GM12878 (cell line): ENCODE data around the gene GPER1. TPM values are rescaled to one million over a fixed set of nuclear protein-coding genes. Genes with fewer than 3 reads are reported as not detected.

ENCODE experiments used
- ATF7 ChIP-seq: fragments of 450-650 bp; IDR thresholded peaks from 2 replicates; pipeline ENCODE4 v1.6.1; 2016; ENCODE audit warnings: low read depth, mild to moderate bottlenecking
- BACH1 ChIP-seq: fragments of 450-650 bp; IDR thresholded peaks from 2 replicates; pipeline ENCODE4 v1.6.1; 2017; ENCODE audit warnings: mild to moderate bottlenecking, borderline replicate concordance
- BCL11A ChIP-seq: IDR thresholded peaks from 2 replicates; pipeline ENCODE4 v1.6.1; 2011; ENCODE audit warnings: low read depth, low read length
- BHLHE40 ChIP-seq, 2 experiments: fragments of 450-650 bp in 1 of 2; IDR thresholded peaks; 2 replicates each; pipeline ENCODE4 v1.6.1; 2011 to 2017; ENCODE audit warnings: low read depth in 2 of 2, borderline replicate concordance in 1 of 2, improper control_type of control experiment in 1 of 2, low read length in 1 of 2, mild to moderate bottlenecking in 1 of 2
- BMI1 ChIP-seq: fragments of 450-650 bp; IDR thresholded peaks from 2 replicates; pipeline ENCODE4 v1.6.1; 2016; ENCODE audit warnings: mild to moderate bottlenecking, moderate library complexity, borderline replicate concordance
- BRCA1 ChIP-seq: IDR thresholded peaks from 2 replicates; pipeline ENCODE4 v1.6.1; 2011; ENCODE audit warnings: low read depth, low read length, improper control_type of control experiment
- CBFB ChIP-seq: IDR thresholded peaks from 2 replicates; pipeline ENCODE4 v1.6.1; 2016; ENCODE audit warnings: antibody characterized with exemption, low read depth
- CEBPB ChIP-seq, 2 experiments: fragments of 150-350 bp in 1 of 2; IDR thresholded peaks; 2 replicates each; pipeline ENCODE4 v1.6.1; 2012 to 2014; ENCODE audit warnings: low read depth in 2 of 2, low read length in 2 of 2, borderline replicate concordance in 1 of 2, inconsistent platforms in 1 of 2
- ELK1 ChIP-seq: IDR thresholded peaks from 2 replicates; pipeline ENCODE4 v1.6.1; 2012; ENCODE audit warnings: low read depth, low read length, improper control_type of control experiment
- EZH2 ChIP-seq: IDR thresholded peaks from 2 replicates; pipeline ENCODE4 v1.6.1; 2012; ENCODE audit warnings: low read depth, mild to moderate bottlenecking, control low read depth, inconsistent platforms, low read length, borderline replicate concordance; ENCODE audit not compliant: control insufficient read depth
- IKZF1 ChIP-seq: fragments of 450-650 bp; conservative IDR thresholded peaks from 2 replicates; pipeline ENCODE4 v1.6.1; 2017; ENCODE audit warnings: antibody characterized with exemption, mild to moderate bottlenecking
- LARP7 ChIP-seq: fragments of 450-650 bp; IDR thresholded peaks from 2 replicates; pipeline ENCODE4 v1.6.1; 2017; ENCODE audit warnings: mild to moderate bottlenecking
- MAX ChIP-seq: IDR thresholded peaks from 2 replicates; pipeline ENCODE4 v1.6.1; 2012; ENCODE audit warnings: low read depth, low read length, improper control_type of control experiment
- MXI1 ChIP-seq: fragments of 150-350 bp; IDR thresholded peaks from 2 replicates; pipeline ENCODE4 v1.6.1; 2011; ENCODE audit warnings: low read depth, mild to moderate bottlenecking, inconsistent platforms, low read length, improper control_type of control experiment
- NBN ChIP-seq: fragments of 450-650 bp; IDR thresholded peaks from 2 replicates; pipeline ENCODE4 v1.6.1; 2016
- NFYB ChIP-seq: IDR thresholded peaks from 2 replicates; pipeline ENCODE4 v1.6.1; 2011; ENCODE audit warnings: low read depth, mild to moderate bottlenecking, low read length, improper control_type of control experiment, moderate library complexity; ENCODE audit not compliant: insufficient read depth
- NR2C1 ChIP-seq: fragments of 450-650 bp; IDR thresholded peaks from 2 replicates; pipeline ENCODE4 v1.6.1; 2017; ENCODE audit warnings: antibody characterized with exemption, mild to moderate bottlenecking, moderate library complexity
- NR2C2 ChIP-seq: IDR thresholded peaks from 2 replicates; pipeline ENCODE4 v1.6.1; 2011; ENCODE audit warnings: borderline replicate concordance, low read depth; ENCODE audit not compliant: control insufficient read depth, insufficient read length
- POLR2A ChIP-seq: IDR thresholded peaks from 2 replicates; pipeline ENCODE4 v1.6.1; 2011; ENCODE audit warnings: low read depth, mild to moderate bottlenecking, low read length
- POLR2AphosphoS5 ChIP-seq: IDR thresholded peaks from 2 replicates; pipeline ENCODE4 v1.6.1; 2011; ENCODE audit warnings: mild to moderate bottlenecking, low read length, inconsistent platforms
- SMARCA5 ChIP-seq: fragments of 450-650 bp; IDR thresholded peaks from 2 replicates; pipeline ENCODE4 v1.6.1; 2017; ENCODE audit warnings: mild to moderate bottlenecking
- STAT3 ChIP-seq: IDR thresholded peaks from 2 replicates; pipeline ENCODE4 v1.6.1; 2011; ENCODE audit warnings: low read depth, low read length, improper control_type of control experiment
- polyA plus RNA-seq, 11 experiments: library from polyadenylated mRNA; depleted of rRNA in 4 of 11; unstranded in 6 of 11; stranded (reverse) in 5 of 11; fragments of >200 nt; fragmentation: Nextera tagmentation in 4 of 11; fragmentation: Illumina TruSeq in 1 of 11; extraction: Ambion mirVana in 4 of 11; extraction: Trizol in 1 of 11; gene quantifications; 1 replicate in 1 of 11; 2 replicates in 10 of 11; pipeline versions ENCODE4 v1.2.1 to v1.2.3, GENCODE V29; 2011 to 2016; ENCODE audit warnings: inconsistent platforms in 2 of 11, missing spikeins in 2 of 11, low read depth in 1 of 11
- total RNA-seq, 4 experiments: library from RNA; depleted of rRNA in 3 of 4; stranded (reverse); fragments of >200 nt in 3 of 4; fragmentation: Illumina TruSeq in 1 of 4; extraction: Trizol in 1 of 4; gene quantifications; 2 replicates each; pipeline versions ENCODE4 v1.2.1 to v1.2.3, GENCODE V29; 2013 to 2021
- TF ChIP-seq, protein P1 (sequence below): fragments of 450-650 bp; IDR thresholded peaks from 2 replicates; pipeline ENCODE4 v1.6.1; 2017; ENCODE audit warnings: mild to moderate bottlenecking, low read depth, inconsistent platforms; ENCODE audit not compliant: poor library complexity, severe bottlenecking

GPER1 gene
- total and polyA plus RNA-seq, 10 of the 15 experiments (the other 5 are each of a cell fraction or from before 2014, with no cell fraction given), result 0.03 to 6.5 (median 2.6) TPM

DNA sequence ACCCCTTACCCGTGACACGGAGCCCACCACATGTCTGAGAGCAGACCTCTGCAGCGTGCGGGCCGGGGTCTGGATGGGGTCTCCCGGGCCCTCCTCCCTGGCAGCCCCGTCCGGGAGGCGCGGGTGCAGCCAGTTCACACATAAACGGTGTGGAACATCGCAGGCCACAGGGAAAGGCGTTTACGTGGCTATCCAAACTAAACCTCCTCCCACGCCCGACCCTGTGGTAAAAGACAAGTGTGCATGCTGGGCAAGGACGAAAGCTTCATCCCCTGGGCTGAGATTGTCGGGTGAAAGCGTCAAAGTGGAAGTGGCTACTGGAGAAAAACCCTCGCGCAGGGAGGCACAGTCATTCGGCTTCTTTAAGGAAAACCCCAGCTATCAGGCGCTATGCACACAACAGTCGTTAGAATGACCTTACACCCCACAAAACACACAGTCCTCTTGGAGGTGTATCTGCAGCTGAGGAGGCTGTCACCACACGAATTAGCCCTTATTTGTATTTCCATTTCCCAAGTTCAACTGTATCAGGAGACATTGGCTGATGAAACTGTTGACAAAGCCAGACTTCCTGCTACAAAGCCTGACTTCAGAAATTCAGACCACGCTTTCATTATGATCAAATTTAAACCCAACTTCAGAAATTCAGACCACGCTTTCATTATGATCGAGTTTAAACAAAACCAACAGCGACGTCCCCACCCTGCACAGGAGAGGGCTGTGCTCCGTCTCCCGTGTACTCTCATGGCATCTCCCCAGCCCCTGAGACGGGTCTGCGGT lies 15.3 kb downstream of the GPER1 start (continued):
- no peak for TF ChIP-seq ELK1
- TF ChIP-seq CEBPB (IDR thresholded peaks at IDR 0.05; ENCODE audit: borderline replicate concordance in 1 of 2, low read depth in 2 of 2, low read length in 2 of 2), result no peak
- TF ChIP-seq IKZF1, result peak; percentile 92
- TF ChIP-seq POLR2A, result peak; percentile 62; the same call in 1 of the 2 replicates
- TF ChIP-seq BMI1, result no peak
- TF ChIP-seq NBN, result peak; percentile 78; the same call in 1 of the 2 replicates
- peak; percentile 58; the same call in 1 of the 2 replicates for TF ChIP-seq CBFB
- no peak; the same call in 1 of the 2 replicates for TF ChIP-seq MXI1
- no peak for TF ChIP-seq NR2C2
- peak; percentile 72; the same call in 1 of the 2 replicates for TF ChIP-seq SMARCA5
- peak; percentile 55; the same call in 1 of the 2 replicates for TF ChIP-seq ATF7
- peak; percentile 44 to 62; a peak in 3 of 4 replicates for TF ChIP-seq BHLHE40 (IDR thresholded peaks at IDR 0.05; ENCODE audit: borderline replicate concordance in 1 of 2, low read depth in 2 of 2, low read length in 1 of 2)
- peak; percentile 41; the same call in 1 of the 2 replicates for TF ChIP-seq BCL11A
- peak; percentile 78 for TF ChIP-seq BACH1
- no peak; the same call in 1 of the 2 replicates for TF ChIP-seq NR2C1
- no peak for TF ChIP-seq BRCA1
- peak; percentile 59; the same call in 1 of the 2 replicates for TF ChIP-seq POLR2AphosphoS5
- TF ChIP-seq NFYB, result no peak
- TF ChIP-seq, protein P1, sequence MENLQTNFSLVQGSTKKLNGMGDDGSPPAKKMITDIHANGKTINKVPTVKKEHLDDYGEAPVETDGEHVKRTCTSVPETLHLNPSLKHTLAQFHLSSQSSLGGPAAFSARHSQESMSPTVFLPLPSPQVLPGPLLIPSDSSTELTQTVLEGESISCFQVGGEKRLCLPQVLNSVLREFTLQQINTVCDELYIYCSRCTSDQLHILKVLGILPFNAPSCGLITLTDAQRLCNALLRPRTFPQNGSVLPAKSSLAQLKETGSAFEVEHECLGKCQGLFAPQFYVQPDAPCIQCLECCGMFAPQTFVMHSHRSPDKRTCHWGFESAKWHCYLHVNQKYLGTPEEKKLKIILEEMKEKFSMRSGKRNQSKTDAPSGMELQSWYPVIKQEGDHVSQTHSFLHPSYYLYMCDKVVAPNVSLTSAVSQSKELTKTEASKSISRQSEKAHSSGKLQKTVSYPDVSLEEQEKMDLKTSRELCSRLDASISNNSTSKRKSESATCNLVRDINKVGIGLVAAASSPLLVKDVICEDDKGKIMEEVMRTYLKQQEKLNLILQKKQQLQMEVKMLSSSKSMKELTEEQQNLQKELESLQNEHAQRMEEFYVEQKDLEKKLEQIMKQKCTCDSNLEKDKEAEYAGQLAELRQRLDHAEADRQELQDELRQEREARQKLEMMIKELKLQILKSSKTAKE, result peak; percentile 86
- 0 out of 2 replicates have a peak, but pooled peaks have one; percentile 34 for TF ChIP-seq LARP7
- TF ChIP-seq STAT3, result 0 out of 2 replicates have a peak, but pooled peaks have one; percentile 51
- no peak for TF ChIP-seq EZH2
- peak; percentile 11; the same call in 1 of the 2 replicates for TF ChIP-seq MAX
